MV-4-11 (cell line): ENCODE data around the gene DOCK2.
"Not testable (repeated sequence)": the region's sequence is repeated elsewhere in the genome, so short reads cannot be mapped to it uniquely, and the experiment has no call there.

Experiments
- DNase-seq: peaks from one replicate; lab custom pipeline; 2025; lab: John Stamatoyannopoulos, UW

DOCK2 gene

DNA sequence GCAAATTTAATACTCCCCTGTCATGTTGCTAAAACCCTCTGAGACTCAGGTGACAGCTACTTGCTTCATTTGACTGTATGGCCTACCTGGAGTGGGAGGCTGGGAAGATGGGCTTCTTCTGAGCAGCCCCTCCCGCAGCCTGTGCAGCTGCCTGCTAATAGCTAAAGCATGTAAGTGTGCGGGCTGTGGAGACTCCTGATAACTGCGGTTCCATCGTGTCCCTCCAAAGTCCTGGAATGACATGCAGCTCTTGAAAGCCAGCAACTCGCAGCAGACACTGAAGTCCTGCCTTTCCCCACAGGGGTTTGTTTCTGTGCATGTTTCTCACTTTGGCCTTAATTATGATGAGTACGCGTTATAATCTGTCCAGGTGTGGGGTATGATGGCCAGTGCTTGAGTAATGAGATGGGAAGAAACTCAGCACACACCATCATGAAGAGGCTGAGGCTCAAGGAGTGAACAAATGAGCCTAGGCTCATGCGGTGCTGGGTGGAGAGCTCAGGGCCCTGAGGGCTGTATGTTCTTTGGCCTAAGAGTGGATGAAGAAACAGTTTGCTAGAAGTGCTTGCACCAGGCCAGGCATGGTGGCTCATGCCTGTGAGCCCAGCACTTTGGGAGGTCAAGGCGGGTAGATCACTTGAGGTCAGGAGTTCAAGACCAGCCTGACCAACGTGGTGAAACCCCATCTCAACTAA, 119.1 kb downstream of the DOCK2 start:
- DNase-seq, result no peak

DNA sequence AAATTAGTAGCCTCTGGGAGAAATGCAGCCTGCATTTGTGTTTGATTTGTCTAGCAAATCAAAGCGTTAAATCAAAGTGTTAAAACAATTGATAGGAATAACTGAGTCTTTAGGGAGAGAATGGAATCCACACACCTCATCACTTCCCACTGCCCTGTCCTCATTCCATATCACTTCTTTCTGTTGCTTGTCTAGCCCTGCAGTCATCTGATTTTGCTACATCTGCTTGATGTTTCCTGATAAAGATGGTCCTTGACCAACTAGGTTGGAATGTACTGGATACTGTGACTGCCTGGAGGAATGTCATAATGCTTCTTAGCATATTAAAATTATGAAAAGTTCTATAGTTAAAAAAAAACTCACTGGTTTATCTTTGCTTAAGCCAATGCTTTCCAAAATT, 119.9 kb downstream of the DOCK2 start:
- DNase-seq, result no peak

DNA sequence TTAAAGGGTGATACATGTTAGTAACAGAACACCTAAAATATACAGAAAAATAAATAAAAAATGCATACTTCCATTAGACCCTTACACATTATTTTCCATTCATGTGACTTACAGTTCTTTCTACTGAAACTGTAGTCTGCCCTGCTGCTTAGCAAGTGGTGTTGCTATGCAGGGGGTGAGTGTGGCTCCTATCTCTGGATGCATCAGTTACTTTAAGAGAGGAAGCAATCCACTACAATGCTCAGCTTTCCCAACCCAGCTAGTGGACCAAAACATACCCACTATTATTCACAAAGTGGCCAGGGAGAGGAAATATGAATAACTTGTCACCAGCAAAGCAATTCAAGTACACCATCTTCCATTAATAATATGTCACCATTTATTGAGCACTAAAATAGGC, 121.8 kb downstream of the DOCK2 start:
- DNase-seq, result no peak

DNA sequence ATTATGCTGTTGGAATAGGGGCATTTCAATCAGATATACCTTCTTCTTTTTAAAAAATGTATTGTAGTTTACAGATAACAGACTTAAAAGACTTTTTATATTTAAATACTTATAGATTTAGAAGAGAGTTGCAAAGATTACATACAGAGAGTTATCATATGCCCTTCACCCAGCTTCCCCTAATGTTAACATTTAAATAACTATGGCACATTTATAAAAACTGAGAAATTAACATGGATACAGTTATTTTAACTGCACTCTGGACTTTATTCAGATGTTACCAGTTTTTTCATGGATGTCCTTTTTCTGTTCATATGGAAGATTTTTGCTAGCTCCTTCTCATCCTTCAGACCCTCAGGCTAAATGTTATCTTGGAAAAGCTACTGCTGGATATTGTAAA, 123.2 kb downstream of the DOCK2 start:
- no peak for DNase-seq

DNA sequence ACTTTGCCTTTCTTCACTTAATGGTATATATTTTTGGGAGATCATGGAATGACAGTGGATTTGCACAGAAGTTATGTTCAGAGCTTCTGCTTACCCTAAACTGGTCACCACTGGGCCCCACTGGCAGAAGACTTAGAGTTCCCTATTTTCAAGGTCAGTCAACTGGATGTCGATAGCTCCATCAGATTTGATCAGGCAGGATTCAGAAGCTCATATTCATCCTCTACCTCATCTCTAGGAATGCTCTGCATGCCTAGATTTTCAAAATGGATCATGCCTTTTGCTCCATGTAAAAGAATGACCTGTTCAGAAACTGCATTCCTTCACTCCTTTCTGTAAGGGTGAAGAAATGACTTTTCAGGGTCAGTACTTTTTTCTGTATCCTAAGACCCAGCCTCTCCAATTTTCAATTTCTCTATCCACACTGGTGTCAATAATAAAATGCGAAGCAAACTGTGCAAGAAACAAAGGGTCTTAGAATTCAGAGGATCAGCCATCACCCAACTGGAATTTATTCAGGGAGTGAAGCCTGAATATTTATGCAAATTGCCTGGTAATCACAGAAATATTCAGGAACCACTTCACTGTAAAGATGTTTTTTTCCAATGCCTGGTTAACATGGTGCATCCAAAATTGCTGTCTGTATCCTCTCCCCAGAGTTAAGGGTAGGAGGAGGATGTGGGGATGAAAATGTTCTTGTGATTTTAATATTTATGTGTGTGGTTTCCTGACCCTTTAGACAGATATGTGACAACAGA, 125.4 kb downstream of the DOCK2 start:
- DNase-seq, result no peak

GRCh38 chr5:169763376-169764017, 126.4 kb downstream of the DOCK2 start:
- DNase-seq, result no peak

- DNase-seq, result no peak
These were observed 126.9 kb downstream of the DOCK2 start for GRCh38 chr5:169764018-169764378.

GRCh38 chr5:169765176-169765996, 128.3 kb downstream of the DOCK2 start:
- no peak for DNase-seq

- not testable (repeated sequence) for DNase-seq
These were observed 129.9 kb downstream of the DOCK2 start for GRCh38 chr5:169766943-169767342.

- DNase-seq, result no peak
These were observed 130.9 kb downstream of the DOCK2 start for GRCh38 chr5:169767938-169768337.

- DNase-seq, result no peak
These were observed 131.3 kb downstream of the DOCK2 start for GRCh38 chr5:169768416-169768815.

DNA sequence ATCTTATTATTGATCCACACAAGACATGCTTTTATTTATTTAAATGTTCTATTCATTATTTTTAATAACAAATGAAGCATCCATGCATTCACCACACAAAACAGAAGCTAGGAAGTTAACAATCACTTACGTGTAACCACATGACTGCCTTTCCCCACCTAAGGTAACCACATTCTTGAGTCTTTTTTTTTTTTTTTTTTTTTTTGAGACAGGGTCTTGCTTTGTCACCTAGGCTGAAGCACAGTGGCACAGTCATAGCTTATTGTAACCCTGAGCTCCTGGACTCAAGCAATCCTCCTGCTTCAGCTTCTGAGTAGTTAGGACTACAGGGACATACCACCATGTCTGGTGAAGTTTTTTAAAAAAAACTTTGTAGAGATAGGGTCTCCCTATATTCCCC, 133.0 kb downstream of the DOCK2 start:
- DNase-seq, result no peak

- DNase-seq, result no peak
These were observed 135.2 kb downstream of the DOCK2 start for GRCh38 chr5:169772256-169772655.

DNA sequence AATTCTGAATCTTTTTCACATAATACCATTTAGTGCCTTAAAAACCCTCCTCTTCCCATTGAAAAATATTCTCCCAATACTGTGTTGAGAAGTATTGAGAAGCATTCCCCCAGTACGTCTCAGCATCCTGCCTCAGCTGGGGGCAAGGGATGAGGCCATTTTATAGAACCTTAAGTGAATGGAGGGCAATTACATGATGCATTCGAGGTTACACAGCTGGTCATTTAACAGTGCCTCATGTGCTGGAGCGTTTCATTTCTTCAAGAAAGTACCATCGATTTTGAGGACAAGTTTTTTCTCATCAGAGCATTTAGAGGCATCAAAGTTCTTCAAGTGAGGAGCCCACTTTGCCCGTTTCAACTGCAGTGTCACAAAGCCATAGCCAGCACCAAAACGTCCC, 135.6 kb downstream of the DOCK2 start:
- DNase-seq, result no peak

DNA sequence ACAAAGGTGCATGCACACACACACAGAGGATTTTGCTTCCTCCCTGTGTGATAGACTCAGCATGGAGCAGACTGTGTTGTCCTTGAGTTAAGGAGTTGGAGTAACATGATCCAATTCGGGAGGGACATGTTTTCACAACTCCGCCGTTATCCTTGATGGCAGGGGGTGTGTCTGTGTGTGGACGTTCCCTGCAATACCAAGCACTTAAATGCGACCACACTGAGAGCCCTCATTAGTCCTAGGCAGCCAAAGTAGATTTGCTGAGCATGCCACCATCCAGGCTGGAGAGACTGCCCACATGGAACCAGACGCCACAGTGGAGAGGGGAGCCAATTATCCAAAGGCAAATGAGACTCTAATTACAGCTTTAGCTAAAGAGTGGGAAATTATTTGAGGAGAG, 140.1 kb downstream of the DOCK2 start:
- DNase-seq, result no peak

DNA sequence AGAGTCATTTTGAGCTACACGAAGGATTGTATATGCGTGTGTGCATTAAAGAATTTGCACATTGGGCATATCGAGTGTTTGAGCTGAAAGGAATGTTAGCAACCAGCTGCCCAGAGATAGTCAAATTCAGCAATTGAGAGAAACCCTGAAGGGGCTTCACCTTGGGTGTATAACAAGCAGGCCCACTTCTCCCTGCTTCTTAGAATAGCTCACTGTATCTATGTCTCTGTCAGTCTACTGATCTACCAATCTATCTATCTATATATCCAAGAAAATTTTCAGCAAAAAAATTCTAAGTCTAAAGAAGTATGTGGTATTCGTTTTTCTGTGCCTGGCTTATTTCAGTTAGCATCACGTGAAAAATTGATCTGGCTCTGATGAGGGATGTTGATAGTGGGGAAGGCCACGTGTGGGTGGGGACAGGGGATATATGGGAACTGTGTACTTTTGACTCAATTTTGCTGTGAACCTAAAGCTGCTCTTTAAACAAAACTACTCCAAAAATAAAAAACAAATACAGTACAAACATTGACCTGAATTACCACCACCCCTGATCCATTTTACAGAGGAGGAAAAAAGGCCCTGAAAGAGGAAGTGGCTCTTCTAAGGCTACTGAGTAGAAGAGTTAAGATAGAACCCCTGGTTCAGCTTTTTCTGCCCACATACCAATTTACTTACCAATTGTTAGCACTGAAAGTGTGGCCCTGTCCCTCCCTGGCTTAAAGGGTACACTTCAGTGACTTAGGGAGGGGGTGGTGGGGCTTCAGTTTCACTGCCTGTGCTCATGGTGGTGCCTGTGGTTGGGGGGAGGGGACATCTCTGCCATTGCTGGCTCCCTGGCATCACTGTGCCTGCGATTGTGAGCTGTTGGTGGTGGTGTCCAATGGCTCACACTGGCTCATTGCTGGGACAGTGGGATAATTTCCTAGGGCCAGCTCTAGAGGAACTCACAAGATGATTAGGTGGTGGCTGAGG, 141.8 kb downstream of the DOCK2 start:
- DNase-seq, result peak; percentile 76

DNA sequence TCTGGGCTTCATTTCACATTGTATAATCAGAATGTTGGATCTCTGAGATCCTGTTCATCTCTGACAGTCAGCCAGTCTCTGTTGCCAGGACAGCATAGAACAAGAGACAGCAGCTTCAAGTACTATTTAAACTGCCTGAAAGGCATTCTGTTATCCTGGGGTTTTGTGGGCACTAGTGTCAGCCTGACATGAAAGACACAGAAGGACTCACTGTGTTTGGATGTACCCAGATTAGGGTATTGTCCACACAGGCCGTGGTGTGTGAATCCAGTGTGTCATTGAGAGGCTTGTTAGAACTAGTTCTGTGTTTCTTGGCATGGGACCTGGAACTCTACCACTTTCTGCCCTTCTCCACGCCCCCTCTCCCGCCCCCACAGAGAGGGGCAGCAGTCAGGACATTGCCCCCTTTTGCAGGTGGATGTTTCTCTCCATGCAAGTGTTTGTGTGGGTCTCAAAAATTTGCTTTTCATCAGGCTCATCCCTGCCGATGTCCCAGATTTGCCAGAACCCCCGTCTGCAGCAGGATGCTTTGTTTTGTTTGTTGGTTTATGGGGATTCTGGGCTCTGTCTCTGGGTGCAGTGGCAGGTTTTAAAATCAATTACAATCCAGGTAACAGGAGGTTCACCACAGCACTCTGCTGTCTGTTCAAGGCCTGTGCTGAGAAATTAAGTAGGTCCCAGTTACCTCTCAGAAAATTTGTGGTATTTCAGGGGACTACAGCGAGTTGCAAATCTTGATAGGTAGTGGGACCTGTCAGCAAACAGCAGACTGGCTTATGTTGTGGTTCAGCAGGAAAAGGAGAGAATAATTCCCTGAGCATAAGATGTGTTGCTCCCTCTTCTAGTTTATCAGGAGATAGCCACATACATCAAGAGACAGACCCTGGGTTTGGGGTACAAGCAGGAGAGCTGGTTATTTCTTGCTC, 144.6 kb downstream of the DOCK2 start:
- DNase-seq, result no peak

DNA sequence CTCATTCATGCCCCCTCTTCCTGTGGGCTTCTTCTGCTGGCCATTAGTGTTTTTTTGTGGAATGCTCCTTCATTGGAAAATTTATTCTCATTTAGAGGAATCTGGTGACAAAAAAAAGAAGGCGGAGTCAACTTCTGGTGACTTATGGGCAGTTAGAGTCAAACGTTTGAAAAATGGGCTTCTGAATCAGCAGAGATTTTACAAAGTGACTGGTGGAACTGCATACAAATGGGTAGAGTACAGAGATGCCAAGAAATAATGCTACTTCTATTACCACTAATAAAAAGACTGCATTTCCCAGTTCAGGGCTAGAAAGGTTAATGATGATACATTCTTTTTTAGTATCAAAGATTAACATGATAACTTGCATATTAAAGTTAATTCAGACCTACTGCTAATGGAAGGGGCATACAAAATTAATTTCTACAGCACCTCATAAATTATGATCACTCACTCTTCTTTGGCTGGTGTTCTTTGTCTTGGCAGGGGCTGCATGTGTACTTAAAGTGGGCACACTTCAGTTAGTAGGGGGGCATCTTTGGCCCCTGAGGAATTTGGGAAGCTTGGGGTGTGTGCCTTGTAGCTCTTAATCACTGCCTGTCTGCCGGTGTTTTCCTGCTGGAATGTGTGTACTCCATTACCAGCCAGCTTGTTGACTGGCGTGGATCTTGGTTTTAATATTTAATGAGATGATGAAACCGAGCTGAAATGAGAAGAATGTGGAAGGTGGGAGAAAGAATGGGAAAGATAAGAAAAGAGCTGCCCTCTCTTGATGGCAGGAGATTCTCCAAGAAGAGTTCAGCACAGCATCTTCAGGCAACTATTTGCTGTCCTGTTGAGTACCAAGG, 148.9 kb downstream of the DOCK2 start:
- DNase-seq, result no peak

- peak; percentile 90 for DNase-seq
These were observed 151.1 kb downstream of the DOCK2 start for GRCh38 chr5:169788168-169788567.
